AG10803 (cell line): ENCODE measurements around the gene SMYD3.

ENCODE experiments used
- DNase-seq: peaks from one replicate; pipeline ENCODE4 v3.0.0; 2010; ENCODE audit warnings: low read depth
- H3K4me3 ChIP-seq: 2 replicates; pipeline ENCODE4 v1.5.1; 2011; ENCODE audit warnings: mild to moderate bottlenecking, low read length, control low read depth
- CTCF ChIP-seq: conservative IDR thresholded peaks from 2 replicates; pipeline ENCODE4 v1.5.1; 2011; ENCODE audit warnings: mild to moderate bottlenecking, low read length, control low read depth, inconsistent platforms

The SMYD3 gene

GRCh38 chr1:246051909-246052518 is 455.1 kb downstream of the SMYD3 start:
- H3K4me3 ChIP-seq: no peak overlapping the region
- no peak for DNase-seq
- TF ChIP-seq CTCF: no peak

GRCh38 chr1:246048693-246049092 is 458.4 kb downstream of the SMYD3 start:
- no peak overlapping the region for H3K4me3 ChIP-seq
- TF ChIP-seq CTCF: no peak
- DNase-seq: no peak

- H3K4me3 ChIP-seq: no peak overlapping the region
- TF ChIP-seq CTCF: no peak
- no peak for DNase-seq
Observed at GRCh38 chr1:246043556-246043955, 463.5 kb downstream of the SMYD3 start.

GRCh38 chr1:246041360-246041759 is 465.7 kb downstream of the SMYD3 start:
- no peak overlapping the region for H3K4me3 ChIP-seq
- no peak for DNase-seq
- TF ChIP-seq CTCF: no peak

- no peak overlapping the region for H3K4me3 ChIP-seq
- DNase-seq: no peak
- TF ChIP-seq CTCF: no peak
Observed at GRCh38 chr1:246040200-246040890, 466.7 kb downstream of the SMYD3 start.

GRCh38 chr1:246039584-246039983 is 467.5 kb downstream of the SMYD3 start:
- no peak for TF ChIP-seq CTCF
- no peak for DNase-seq
- H3K4me3 ChIP-seq: no peak overlapping the region

GRCh38 chr1:246037832-246038231 is 469.2 kb downstream of the SMYD3 start:
- no peak for DNase-seq
- no peak overlapping the region for H3K4me3 ChIP-seq
- no peak for TF ChIP-seq CTCF
